Endodermal cell (in vitro differentiated cells): Measurements from ENCODE around the gene VSIG1. TPM values are rescaled to one million over a fixed set of nuclear protein-coding genes. Genes with fewer than 3 reads are reported as not detected.

Source experiments
- DNase-seq: peaks from one replicate; pipeline ENCODE4 v3.0.0-alpha.2; 2017
- H3K27ac ChIP-seq: 2 replicates; pipeline ENCODE4 v1.5.1; 2013; ENCODE audit warnings: mild to moderate bottlenecking, low read depth, low read length, moderate library complexity
- H3K27me3 ChIP-seq: 2 replicates; pipeline ENCODE4 v1.6.1; 2013; ENCODE audit warnings: mild to moderate bottlenecking, low read length, moderate library complexity; ENCODE audit not compliant: insufficient read depth, control insufficient read depth, poor library complexity, severe bottlenecking
- H3K36me3 ChIP-seq: 2 replicates; pipeline ENCODE4 v1.7.0; 2013; ENCODE audit warnings: mild to moderate bottlenecking, low read length, moderate library complexity; ENCODE audit not compliant: control insufficient read depth, insufficient read depth
- H3K4me1 ChIP-seq: one replicate; pipeline ENCODE4 v1.7.0; 2013; ENCODE audit warnings: low read length; ENCODE audit not compliant: control insufficient read depth, insufficient read depth
- H3K4me3 ChIP-seq: 2 replicates; pipeline ENCODE4 v1.5.1; 2013; ENCODE audit warnings: mild to moderate bottlenecking, low read length, moderate library complexity
- H3K9ac ChIP-seq: 2 replicates; pipeline ENCODE4 v1.6.1; 2013; ENCODE audit warnings: mild to moderate bottlenecking, low read length, moderate library complexity; ENCODE audit not compliant: poor library complexity, severe bottlenecking; ENCODE audit errors: extremely low read depth
- H3K9me3 ChIP-seq: 2 replicates; pipeline ENCODE4 v1.6.1; 2013; ENCODE audit warnings: mild to moderate bottlenecking, low read length, moderate library complexity; ENCODE audit not compliant: control insufficient read depth
- H3K27ac Mint-ChIP-seq: 2 replicates; pipeline ENCODE4 v1.8.0; 2020; ENCODE audit warnings: mixed read lengths
- H3K27me3 Mint-ChIP-seq: 2 replicates; pipeline ENCODE4 v1.8.0; 2021; ENCODE audit warnings: mild to moderate bottlenecking, mixed read lengths; ENCODE audit not compliant: insufficient read depth
- H3K36me3 Mint-ChIP-seq: 2 replicates; pipeline ENCODE4 v1.8.0; 2020; ENCODE audit warnings: low read depth, mixed read lengths
- H3K4me1 Mint-ChIP-seq: 2 replicates; pipeline ENCODE4 v1.8.0; 2020; ENCODE audit warnings: mixed read lengths
- H3K4me3 Mint-ChIP-seq: 2 replicates; pipeline ENCODE4 v1.8.0; 2020; ENCODE audit warnings: mild to moderate bottlenecking, moderate library complexity, mixed read lengths
- H3K9me3 Mint-ChIP-seq: 2 replicates; pipeline ENCODE4 v1.8.0; 2020; ENCODE audit warnings: mild to moderate bottlenecking, mixed read lengths
- WGBS, 2 experiments: methylation state at CpG; one replicate each; pipeline versions ENCODE4 v1.1.5 to v1.1.7; 2013; ENCODE audit warnings: missing lambda C conversion rate in 2 of 2, mixed read lengths in 1 of 2; ENCODE audit not compliant: insufficient coverage in 1 of 2, insufficient read length in 1 of 2; 5-methylcytosine and 5-hydroxymethylcytosine counted together
- total RNA-seq, 2 donors: library from RNA; stranded (reverse); fragmentation: NEBNext Ultra II Directional in 1 of 2; extraction: Animal tissue kit (Norgen Biotek cat#: 25700) in 1 of 2; gene quantifications; 2 replicates in 1 of 2; 3 replicates in 1 of 2; pipeline ENCODE4 v1.2.1, GENCODE V29; 2021
- TF ChIP-seq, protein P1 (sequence below): fragments of 200-600 bp; sonication (generic); conservative IDR thresholded peaks from 2 replicates; pipeline ENCODE4 v1.5.0; 2021; ENCODE audit warnings: antibody characterized with exemption, mild to moderate bottlenecking

The VSIG1 gene
- total RNA-seq, 2 donors from 2014 or later = 0.38 to 1.0 TPM

DNA sequence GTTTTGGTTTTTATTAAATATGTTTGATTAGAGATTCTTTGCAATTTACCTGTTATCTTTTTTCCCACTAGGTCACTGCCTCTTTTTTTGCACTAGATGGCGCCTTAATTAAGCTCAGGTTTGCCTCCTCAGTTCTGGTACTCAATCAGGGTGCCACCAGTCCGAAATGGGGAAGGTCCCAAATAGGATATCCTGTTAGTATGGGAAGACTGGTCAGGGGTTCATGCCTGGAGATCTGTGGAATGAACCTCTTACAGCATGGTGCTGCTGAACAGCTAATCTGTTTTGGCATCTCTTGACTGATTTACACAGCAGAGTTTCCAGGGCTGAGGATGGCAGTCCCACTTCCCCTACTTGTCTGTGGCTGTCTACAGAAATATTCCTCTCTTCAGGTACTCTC lies 24.2 kb upstream of the VSIG1 start:
- Mint-ChIP-seq H3K4me1 (peaks cover 10% of the 10 kb centered on the region), H3K36me3 (no peaks in the 10 kb centered on the region), H3K9me3 (peaks cover 3% of the 10 kb centered on the region), H3K27ac (no peak overlapping the region), H3K27me3 (peaks cover 11% of the 10 kb centered on the region), H3K4me3 (no peak overlapping the region)
- TF ChIP-seq, protein P1, sequence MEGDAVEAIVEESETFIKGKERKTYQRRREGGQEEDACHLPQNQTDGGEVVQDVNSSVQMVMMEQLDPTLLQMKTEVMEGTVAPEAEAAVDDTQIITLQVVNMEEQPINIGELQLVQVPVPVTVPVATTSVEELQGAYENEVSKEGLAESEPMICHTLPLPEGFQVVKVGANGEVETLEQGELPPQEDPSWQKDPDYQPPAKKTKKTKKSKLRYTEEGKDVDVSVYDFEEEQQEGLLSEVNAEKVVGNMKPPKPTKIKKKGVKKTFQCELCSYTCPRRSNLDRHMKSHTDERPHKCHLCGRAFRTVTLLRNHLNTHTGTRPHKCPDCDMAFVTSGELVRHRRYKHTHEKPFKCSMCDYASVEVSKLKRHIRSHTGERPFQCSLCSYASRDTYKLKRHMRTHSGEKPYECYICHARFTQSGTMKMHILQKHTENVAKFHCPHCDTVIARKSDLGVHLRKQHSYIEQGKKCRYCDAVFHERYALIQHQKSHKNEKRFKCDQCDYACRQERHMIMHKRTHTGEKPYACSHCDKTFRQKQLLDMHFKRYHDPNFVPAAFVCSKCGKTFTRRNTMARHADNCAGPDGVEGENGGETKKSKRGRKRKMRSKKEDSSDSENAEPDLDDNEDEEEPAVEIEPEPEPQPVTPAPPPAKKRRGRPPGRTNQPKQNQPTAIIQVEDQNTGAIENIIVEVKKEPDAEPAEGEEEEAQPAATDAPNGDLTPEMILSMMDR = peak; percentile 83
- Histone ChIP-seq H3K27me3 (no peaks in the 10 kb centered on the region), H3K9me3 (no peaks in the 10 kb centered on the region), H3K4me3 (no peak overlapping the region), H3K4me1 (no peaks in the 10 kb centered on the region), H3K27ac (no peak overlapping the region), H3K9ac (no peak overlapping the region), H3K36me3 (no peaks in the 10 kb centered on the region)
- DNase-seq = peak; percentile 52
- 25% methylated on average over 2 of the region's 2 CpGs; no CpG with 5 or more reads in 1 of the 2 experiments for WGBS, 2 experiments

DNA sequence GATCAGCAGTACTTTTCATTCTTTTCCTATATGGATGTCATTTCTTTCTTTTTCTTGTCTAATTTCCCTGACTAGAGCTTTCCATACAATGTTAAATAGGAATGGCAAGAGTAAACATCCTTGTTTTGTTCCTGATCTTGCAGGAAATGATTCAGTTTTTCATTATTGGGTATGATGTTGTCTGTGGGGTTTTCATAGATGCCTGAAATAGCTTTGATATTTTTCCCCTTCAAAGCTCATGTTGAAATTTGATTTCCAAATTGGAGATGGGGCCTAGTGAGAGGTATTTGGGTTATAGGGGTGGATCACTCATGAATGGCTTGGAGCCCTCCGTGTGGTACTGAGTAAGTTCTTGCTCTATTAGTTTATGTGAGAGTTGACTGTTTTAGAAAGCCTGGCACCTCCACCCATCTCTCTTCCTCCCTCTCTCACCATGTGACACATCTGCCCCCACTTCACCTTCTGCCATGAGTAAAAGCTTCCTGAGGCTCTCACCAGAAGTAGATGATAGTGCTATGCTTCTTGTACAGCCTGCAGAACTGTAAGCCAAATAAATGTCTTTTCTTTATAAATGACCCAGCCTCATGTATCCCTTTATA lies 22.3 kb upstream of the VSIG1 start:
- no peak overlapping the region for H3K9ac ChIP-seq
- no peaks in the 10 kb centered on the region for H3K4me1 ChIP-seq
- peaks cover 6% of the 10 kb centered on the region for H3K27me3 Mint-ChIP-seq
- peaks cover 10% of the 10 kb centered on the region for H3K4me1 Mint-ChIP-seq
- no peaks in the 10 kb centered on the region for H3K9me3 ChIP-seq
- no peak overlapping the region for H3K4me3 Mint-ChIP-seq
- no peak overlapping the region for H3K27ac Mint-ChIP-seq
- no peak overlapping the region for H3K27ac ChIP-seq
- TF ChIP-seq, protein P1 = no peak
- no peaks in the 10 kb centered on the region for H3K36me3 Mint-ChIP-seq
- no peaks in the 10 kb centered on the region for H3K9me3 Mint-ChIP-seq
- DNase-seq = no peak
- H3K27me3 ChIP-seq = no peaks in the 10 kb centered on the region
- no peak overlapping the region for H3K4me3 ChIP-seq
- WGBS, 2 experiments = no CpG with 5 or more reads among the region's 1 CpG
- H3K36me3 ChIP-seq = no peaks in the 10 kb centered on the region

DNA sequence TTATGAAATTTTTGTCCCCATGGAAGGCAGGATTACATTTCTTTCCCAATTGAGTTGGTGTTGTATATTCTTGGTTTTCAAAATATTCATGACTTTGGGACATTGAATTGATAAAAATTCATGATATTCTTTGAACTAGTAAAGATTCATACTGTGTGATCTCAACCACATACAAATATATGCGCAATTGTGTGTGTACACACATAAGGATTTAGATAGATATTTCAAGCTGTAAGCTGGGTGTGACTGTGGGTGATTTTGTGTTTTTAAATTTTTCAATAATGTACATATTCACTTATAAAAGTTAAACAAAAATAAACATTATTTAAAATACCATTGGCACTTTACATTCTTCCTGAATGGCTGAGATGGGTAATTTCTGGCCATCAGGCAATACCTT lies 19.5 kb upstream of the VSIG1 start:
- Histone ChIP-seq H3K4me1 (no peaks in the 10 kb centered on the region), H3K36me3 (no peaks in the 10 kb centered on the region), H3K27me3 (no peaks in the 10 kb centered on the region), H3K9me3 (no peaks in the 10 kb centered on the region), H3K4me3 (no peak overlapping the region), H3K27ac (no peak overlapping the region), H3K9ac (no peak overlapping the region)
- H3K9me3 Mint-ChIP-seq = no peaks in the 10 kb centered on the region
- no peak overlapping the region for H3K4me3 Mint-ChIP-seq
- H3K36me3 Mint-ChIP-seq = no peaks in the 10 kb centered on the region
- no peak for DNase-seq
- TF ChIP-seq, protein P1 = no peak
- WGBS, 2 experiments = no CpG with 5 or more reads among the region's 1 CpG
- H3K27ac Mint-ChIP-seq = no peak overlapping the region
- H3K27me3 Mint-ChIP-seq = no peaks in the 10 kb centered on the region
- H3K4me1 Mint-ChIP-seq = peaks cover 1% of the 10 kb centered on the region
